ENCODE measurements around the gene SYCE3.
A peak's percentile ranks its signal among the peaks of the same experiment; 100 is the strongest.

SYCE3 gene

DNA sequence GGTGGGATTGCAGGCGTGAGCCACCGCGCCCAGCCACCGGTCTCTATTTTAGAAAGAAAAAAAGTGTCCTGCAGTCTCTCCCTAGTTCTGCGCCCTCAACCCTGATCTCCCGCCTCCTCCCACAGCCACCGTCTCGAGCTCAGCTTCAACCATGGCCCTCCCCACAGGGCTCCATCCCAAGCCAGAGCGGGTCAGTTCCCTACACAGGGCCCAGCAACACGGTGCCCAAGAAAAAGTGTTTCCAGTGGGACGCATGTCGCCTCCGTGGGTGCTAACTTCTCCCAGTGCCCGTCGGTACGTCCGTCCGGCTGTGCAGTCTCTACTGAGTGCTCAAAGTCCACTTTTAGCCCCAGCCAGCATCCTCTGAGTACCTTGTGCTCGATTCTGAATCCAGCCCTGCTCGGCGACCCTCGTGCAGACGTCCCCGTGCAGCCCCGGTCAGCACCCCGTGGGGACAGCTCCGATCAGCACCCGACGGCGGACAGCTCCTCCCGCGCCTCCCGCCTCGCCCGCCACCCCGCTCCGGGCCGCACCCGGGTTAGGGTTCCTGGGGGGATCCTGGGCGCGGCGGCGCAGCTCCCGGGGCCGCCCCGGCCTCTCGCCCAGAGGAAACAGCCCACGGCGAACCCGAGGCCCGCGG lies 37.2 kb upstream of the SYCE3 start:
- DNase-seq: peak; percentile 28 to 47 (median 36)

DNA sequence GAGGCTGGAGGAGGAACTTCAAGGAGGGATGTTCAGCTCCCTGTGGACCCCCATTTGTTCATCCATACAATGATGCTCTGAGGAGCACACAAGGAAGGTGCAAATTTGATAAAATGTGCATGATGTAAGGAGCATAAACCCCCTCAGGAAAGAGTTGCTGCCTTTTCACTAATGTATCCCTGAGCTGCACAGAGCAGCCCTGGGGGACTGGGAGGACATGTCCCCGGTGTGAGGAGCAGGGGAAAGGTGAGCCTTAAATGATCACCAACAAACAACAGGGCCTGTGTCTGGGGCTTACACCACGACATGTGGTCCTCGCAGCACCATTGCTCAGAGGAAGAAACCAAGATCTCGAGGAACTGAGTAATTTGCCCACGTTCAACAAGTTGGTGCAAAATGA lies 34.4 kb upstream of the SYCE3 start:
- no peak for DNase-seq

DNA sequence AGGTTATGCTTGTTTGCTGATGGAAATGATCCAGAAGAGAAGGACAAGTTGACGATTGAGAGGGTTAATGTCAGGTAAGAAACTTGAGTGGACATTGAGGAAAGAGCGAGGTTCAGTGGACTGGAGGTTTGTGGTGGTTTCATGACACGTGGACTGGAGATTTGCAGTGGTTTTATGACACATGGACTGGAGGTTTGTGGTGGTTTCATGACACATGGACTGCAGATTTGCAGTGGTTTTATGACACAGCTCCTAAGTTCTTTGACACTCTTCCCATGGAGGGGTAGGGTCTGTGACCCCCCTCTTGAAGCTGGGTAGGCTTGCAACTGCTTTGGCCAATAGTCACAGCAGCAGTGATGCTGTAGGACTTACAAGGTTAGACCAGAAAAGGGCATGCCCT lies 32.5 kb upstream of the SYCE3 start:
- no peak for DNase-seq

DNA sequence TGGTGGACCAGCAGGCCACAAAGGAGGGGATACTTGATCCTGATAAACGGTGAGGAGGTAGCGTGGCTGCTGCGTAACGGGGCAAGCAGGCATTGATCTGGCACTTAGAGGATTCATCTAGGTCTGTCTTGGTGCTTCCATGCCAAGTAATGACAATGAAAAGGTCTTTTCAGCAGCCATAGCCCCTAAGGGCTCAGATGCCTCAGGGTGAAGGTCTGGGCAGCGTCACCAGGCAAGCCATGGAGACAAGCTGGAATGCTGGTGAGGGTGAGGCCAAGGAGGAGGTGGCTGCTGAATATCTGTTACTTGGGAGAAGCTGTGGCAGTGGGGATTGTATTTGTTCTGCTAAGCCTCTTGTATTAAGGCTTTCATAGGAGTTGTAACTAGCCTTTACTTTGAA lies 24.7 kb upstream of the SYCE3 start:
- DNase-seq: no peak

DNA sequence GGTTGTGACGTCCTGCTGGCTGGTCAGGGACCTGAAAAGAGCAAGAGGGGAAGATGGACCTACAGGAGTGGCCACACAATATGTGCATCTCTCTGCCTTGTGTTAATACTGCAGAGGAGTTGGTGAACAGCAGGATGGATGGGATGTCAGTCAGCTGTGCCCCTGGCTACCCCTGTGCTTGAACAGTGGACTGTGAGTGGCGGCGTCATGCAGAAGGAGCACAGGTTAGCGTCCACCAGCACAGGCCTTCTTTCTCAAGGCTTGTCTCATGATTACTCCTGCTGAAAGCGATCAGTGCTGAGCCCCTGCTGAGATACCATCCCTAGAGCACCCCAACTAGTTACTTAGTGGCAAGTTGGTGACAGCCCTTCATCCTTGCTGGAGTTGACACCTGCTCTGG lies 23.7 kb upstream of the SYCE3 start:
- DNase-seq: no peak

DNA sequence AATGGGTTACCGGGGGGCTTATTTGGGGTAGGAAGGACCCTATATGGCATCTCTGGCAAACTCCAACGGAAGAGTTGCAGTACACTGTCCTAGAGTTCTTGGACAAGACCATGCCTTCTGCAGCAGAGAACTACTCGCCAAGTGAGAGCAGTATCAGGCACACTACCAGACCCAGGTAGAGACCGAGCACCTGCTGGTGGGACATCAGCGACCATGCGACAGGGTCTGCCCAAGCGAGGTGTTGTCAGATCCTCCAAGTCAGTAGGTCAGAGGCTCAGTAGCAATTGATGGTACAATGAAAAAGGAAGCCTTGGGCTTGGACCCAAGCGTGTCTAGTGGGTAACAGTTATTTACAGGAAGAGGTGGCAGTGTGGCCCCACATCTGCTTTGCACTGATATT lies 23.1 kb upstream of the SYCE3 start:
- no peak for DNase-seq

DNA sequence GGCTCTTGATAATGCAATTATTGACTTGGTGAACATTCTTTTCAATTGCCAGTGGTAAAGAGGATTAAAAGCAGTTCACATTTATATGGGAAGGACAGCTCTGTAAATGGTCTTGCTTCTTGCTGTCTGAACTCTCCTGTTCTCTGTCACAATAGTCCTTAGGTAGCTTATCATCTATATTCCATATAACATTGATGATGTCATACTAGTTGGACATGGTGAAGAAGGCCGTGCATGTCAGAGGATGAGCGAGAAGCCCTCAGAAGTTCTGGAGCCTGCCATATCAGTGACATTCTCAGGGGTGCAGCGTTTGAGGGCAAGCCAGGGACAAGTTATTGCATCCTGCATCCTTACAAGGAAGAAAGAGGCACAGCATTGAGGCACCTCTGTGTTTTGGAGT lies 22.5 kb upstream of the SYCE3 start:
- DNase-seq: no peak

DNA sequence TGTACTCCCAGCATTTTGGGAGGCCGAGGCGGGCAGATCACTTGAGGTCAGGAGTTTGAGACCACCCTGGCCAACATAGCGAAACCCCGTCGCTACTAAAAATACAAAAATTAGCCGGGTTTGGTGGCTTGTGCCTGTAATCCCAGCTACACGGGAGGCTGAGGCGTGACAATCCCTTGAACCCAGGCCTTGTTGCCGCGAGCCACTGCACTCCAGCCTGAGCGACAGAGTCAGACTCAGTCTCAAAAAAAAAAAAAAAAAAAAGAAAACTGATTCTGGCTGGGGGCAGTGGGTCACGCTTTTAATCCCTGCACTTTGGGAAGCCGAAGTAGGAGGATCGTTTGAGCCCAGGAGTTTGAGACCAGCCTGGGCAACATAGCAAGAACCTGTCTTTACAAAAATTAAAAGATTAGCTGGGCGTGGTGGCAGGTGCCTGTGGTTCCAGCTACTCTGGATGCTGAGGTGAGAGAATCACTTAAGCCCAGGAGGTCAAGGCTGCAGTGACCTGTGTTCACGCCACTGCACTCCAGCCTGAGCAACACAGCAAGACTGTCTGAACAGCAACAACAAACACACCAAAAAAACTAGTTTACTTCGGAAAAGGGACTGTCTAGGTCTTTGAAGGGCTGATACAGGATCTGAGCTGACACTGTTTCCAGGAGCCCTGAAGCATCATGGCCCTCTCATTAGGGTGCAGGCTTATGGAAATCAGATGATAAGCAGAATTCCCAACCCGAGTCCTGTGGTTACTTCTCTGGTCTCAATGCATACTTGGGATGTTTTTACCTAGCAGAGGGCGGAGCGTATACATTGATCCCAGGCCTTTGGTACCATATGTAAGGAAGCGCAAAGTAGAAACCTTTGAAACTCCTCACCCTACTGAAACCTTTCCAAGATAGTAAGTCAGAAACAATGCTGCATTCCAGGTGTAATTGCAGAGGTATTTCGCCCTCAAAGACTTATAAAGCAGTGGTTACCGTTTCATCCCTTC lies 21.7 kb upstream of the SYCE3 start:
- no peak for DNase-seq

DNA sequence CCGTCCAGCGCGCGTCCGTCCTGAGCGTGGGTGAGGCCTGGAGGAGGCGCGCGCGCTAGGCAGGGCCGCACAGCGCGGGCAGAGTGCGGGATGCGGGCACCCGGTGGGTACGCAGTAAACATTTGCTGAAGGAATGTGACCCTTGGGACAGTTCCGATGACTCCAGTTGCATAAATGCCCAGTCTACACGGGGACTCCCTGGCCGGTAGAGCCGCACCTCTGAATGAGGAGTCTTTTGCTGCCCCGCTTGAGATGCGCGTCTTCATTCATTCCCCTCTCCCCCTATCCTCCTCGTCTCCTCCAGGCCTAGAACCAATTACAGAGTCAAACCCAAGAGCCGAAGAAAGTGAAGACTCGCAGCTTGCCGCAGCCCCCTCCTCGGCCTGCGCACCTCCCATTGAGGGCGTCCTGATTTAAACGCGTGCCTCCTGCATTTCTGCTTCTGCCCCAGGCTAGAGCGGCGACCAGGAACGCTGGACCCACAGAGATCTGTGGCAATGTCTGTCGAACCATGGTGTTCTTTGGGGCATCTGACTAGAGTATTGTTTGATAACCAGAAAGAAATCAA lies 20.7 kb upstream of the SYCE3 start:
- DNase-seq: no peak

DNA sequence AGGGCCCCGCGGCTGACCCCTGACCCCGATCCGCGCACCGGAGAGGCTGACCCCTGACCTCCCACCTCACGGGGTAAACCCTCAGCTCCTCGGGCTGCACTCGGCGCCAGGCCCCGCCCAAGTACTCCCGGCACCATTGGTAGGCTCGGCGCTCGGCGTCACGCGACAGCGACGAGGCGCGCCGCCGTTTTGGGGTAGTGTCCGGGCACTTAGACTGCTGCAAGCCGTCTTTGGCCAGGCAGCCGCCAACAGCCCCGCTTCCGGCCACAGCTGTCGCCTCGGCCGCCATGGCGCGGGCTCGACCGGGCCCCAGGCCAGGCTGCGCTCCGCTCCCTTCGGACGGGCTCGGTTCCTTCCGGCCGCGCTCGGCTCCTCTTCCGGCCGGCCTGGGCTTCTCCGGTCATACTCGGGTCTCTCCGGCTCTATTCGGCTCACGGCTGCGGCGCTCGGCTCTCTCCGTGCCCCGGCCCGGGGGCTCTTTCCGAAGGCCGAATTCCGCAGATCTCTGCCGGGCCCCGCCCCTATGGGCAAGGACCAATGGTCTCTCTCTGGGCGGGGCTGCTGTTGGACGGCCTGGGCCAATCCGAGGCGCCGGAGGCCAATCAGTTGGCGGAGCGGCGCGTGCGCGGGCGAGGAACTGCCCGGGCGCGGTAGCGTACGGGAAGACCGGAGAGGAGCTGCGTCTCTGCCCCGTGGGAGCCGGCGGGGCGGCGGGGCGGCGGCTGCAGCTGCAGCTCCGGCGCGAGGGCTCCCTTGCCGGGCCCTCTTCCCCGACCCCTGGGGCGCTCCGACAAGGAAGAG lies 20.0 kb upstream of the SYCE3 start, which contains the start of gene CHKB:
Gene CHKB (minus strand): TSS at position 357 of the 801 bp plus-strand sequence. CDS start 68 bp downstream, at position 289.
- peak; percentile 94 to 99 (median 96) for DNase-seq

DNA sequence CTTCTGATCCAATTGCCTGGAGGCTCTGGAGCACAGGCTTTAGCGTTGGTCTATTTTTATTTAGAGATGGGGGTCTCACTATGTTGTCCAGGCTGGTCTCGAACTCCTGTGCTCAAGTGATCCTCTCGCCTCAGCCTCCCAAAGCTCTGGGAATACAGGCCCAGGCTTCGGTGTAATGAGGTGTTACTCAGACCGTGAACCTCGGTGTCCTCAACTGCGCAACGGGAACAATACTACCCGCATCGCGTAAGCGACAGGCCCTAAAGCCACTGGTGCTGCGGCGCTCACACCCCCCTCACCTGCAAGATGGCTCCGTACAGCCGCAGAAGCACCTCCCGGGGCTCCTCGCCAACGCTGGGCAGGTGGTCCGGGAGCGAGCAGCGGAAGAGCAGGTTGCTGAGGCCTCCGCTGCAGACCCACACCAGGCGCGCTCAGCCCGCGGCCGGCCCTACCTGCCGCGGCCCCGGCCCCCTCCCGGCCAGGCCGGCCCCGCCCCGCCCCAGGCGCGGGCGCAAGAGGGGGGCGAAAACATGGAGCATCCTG lies 19.3 kb upstream of the SYCE3 start:
- DNase-seq: no peak

DNA sequence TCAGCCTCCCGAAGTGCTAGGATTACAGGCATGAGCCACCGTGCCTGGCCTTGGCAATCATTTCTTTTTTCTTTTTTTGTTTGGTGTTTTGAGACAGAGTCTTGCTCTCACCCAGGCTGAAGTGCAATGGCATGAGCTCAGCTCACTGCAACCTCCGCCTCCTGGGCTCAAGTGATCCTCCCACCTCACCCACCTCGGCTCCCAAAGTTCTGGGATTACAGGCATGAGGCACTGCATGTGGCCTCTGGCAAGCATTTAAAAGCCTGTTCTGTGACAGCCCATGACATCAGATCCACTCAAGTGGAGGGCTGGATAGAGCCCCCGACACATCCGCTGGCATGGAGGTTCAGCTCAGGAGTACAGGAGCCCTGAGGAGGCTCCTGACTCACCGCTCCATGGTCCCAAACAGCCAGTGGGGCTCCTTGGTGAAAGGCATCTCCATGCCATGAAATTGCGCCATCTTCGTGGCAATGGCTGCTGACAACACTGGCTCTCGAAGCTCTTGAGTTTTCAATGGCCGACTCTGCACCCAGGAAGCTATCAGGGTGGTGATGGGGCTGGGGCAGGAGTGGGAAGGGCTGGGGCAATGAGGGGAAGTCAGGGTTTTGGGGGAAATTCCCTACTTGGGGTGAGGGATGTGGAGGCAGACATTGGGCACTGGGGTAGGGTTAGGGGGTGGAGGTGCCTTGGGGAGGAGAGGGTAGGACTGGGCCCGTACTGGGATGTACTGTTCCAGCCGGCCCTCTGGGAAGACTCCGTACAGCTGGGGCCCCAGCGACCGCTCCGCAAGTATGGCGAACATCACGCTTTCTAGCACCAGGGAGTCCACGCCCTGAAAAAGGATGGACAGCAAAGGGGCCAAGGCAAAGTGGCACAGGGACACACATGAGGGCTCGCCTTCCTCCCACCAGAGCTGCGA lies 18.6 kb upstream of the SYCE3 start:
- DNase-seq: no peak

DNA sequence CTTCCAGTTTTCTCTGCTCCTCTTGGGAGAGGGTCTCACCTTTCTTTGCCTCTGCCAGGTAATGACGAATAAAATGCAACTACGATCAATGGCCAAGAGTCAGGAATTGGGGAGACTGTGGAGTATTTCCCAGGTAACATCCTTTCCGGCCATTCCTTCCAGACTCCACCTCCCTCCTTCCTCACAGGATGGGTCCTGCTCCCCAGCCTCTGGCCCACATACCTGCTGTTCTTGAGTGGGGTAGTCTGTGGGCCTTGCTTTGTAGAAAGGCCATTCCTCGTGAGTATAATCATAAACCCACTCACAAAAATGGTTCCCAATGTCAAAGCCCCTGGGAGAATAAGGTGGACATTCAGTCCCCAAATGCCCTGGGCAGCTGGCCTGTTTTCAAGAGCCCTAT lies 17.0 kb upstream of the SYCE3 start:
- DNase-seq: no peak

DNA sequence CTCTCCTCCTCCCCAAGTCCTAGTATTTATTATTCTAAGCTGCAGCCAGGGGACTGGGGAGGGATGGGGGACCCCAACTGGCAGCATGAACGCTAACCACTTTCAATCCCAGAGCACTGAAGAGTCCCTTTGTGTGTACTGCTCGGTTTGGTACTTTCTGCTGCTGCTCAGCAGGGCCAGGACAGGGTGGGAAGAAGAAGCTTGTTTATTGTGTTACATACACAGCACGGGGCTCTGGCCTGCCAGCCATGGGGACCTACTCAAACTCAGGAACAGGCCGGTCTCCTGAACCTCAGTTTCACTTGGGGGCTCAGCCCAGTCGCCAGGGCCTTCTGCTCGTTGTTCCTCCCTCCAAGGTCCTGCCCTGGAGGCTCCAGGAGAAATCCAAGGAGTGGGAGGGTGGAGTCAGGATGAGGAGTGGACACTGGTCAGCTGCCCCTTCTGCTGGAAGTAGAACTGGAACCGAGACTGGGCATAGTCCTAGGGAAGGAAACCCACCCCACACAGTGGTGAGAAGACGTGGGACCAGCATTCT lies 16.1 kb upstream of the SYCE3 start:
- DNase-seq: no peak

DNA sequence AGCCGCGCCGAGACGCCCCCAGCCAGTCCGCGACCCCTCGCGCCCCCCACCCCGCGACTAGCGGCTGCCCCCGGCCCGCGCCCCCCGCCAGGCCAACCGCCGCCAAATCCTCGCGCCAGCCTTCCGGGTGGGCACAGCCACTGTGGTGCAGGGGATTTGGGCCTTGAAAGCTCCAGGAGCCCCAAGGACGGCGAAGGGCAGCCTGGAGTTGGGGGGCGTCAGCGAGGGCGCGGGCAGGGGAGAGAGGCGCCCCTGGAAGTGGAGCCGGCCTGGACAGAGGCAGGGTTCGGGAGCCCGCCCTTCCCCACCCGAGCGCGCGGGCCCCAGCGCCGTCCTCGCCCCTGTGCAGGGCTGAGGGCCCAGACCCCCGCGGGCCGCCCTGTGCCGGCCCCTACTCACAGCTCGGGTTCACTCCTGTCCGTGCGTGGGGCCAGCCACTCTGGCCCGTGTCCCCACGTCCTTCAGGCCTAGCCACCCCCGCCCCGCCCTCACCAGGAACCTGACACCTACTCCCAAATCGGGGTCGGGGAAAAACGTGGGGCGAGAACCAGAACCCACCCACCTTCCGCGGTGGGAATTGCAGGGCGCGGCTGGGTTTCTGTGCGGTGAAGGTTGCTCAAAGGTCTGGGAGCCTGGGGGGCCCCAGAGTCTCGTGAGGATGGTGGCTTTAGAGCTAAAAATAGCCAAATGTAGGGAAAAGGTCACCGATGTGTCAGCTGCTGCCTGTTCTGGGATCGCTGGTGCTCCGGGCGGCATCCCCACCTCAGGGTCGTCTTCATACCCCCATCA lies 15.5 kb upstream of the SYCE3 start, which contains the start of gene CPT1B:
Gene CPT1B (minus strand): TSS at position 441 of the 789 bp plus-strand sequence. CDS start 512 bp downstream, outside the sequence.
- DNase-seq: no peak

DNA sequence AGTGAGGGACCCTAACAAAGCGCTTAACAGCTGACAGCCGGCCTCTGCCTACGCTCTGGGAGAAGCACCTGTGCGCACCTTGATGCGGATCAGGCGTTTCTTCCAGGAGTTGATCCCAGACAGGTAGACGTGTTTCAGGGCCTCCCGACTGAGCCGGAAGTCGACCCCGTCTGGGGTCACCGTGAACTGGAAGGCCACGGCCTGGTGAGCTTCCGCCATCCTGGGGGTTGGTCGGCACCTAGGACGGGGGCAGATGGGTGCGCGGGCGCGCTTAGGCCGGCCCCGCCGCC lies 14.9 kb upstream of the SYCE3 start:
- no peak for DNase-seq

DNA sequence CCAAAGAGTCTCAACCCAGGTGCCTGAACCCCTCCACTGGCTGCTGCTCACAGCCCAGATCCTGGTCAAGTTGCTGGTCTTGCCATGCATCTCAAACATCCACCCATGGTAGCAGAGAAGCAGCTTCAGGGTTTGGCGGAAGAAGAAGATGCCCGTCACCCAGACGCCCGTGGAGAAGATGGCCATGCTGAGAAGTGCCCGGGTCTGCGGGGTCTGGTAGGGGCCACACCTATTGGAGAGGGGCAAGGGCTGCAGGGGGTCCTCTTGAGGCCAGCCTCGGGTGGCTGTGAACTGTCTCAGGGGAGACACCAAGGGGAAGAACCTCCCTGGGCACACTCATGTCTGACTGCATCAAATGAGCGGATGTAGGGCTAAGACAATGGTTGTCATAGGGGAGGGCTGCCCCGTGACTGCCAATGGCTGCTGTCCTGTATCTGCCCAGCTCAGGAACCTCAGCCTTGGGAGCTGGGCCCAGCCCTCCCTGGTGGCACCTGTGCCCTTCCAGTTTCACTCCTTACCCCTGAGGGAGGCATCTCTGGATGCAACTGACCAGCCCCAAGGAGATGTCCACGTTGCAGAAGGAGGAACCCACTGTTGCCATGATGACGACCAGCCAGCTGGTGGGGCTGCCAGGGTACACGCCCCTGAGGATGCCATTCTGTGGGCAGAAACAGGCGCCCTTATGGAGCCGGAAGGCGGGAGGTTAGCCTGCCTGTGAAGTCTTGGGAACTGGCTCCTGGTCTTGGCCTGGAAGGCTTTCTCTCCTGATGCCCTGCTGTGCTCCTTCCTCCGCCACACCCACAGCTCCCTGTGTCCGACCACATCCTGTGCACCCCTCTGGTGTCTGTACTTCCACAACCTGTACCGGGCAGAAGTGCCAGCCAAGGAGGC lies 14.3 kb upstream of the SYCE3 start:
- DNase-seq: no peak

DNA sequence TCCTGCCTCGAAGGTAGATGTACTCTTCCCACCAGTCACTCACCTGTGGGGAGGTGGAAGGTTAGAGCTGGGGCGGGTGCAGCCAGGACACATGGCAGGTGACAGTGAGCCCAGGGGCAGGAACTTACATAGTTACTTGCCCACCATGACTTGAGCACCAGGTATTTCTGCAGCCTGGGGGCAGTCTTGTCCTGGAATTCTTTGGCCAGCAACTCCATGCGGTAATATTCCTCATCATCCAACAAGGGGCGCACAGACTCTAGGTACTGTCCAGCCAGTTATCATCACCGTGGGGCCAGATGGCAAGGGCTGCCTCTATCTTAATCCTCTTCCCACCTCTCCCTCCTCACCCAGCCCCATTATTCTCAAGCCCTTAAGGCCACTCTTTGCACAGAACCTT lies 13.4 kb upstream of the SYCE3 start:
- DNase-seq: no peak

DNA sequence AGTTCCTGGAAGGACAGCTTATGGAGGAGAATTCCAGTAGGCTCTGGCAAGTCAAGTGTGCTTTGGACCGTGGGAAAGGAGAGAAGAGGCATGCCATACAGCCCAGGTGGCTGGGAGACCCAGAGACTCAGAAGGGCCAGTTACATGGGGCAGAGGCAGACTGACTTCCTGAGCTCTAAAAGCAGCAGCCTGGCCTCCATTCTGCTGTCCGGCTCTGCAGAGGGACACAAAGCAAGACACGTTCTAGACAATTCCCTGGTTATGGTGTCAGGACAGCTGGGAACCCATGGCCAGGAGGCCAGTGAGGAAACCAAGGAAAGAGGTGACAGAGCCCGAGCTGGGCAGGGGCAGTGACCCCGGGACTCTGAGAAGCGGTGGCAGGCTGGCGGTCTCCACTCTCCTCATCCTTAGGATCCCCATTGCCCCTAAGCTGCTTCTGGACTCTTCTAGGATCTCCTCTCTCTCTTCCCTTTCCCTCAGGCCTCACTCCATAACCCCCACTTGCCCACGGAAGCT lies 12.8 kb upstream of the SYCE3 start:
- no peak for DNase-seq

Data from activated CD4-positive, CD25-positive, alpha-beta regulatory T cell (primary cell).